HCT116 (cell line): Measurements from ENCODE around the gene MTMR12. TPM values are rescaled to one million over a fixed set of nuclear protein-coding genes. Genes with fewer than 3 reads are reported as not detected.

Experiments
- ATAC-seq: fragments of 200-7000 bp; cut with Tn5 transposase; 2 replicates; pipeline ENCODE4 v1.9.1; 2020; ENCODE audit warnings: mild to moderate bottlenecking, moderate library complexity
- BruUV-seq: library from RNA; stranded (reverse); fragments of 400-500 nt; replicated peaks from 2 replicates; lab custom pipeline; 2021; lab: Mats Ljungman, UMichigan
- CTCF ChIA-PET: fragments of 300-600 bp; sonication (Branson Sonifier 250); formaldehyde crosslinking; loops from one replicate; lab custom pipeline; 2021; ENCODE audit warnings: antibody characterized with exemption; lab: Charles Lee
- POLR2A ChIA-PET: fragments of 300-600, 350-600 bp; sonication (Branson Sonifier 250); formaldehyde crosslinking; loops from one replicate; lab custom pipeline; 2021; ENCODE audit warnings: antibody characterized with exemption; lab: Charles Lee
- RAD21 ChIA-PET, 2 experiments: fragments of 300-600 bp; sonication (Branson Sonifier 250); formaldehyde crosslinking; loops; one replicate each; lab custom pipeline; 2023; ENCODE audit warnings: low total read pairs in 2 of 2; ENCODE audit not compliant: uncharacterized antibody in 2 of 2, unreplicated experiment in 2 of 2, low non-redundant PET in 1 of 2; lab: Charles Lee
- DNase-seq: peaks from one replicate; pipeline ENCODE4 v3.0.0-alpha.2; 2010; ENCODE audit warnings: low read depth, low spot score
- H2AFZ ChIP-seq: fragments of 200-600 bp; shearing (Covaris generic), sonication (generic); 2 replicates; pipeline ENCODE4 v1.6.1; 2017; ENCODE audit warnings: low read depth, mixed run types, mixed read lengths, antibody characterized with exemption, low read length; ENCODE audit not compliant: poor library complexity, severe bottlenecking
- H3K27ac ChIP-seq: 2 replicates; pipeline ENCODE4 v1.5.1; 2012; ENCODE audit warnings: low read depth, low read length
- H3K27me3 ChIP-seq: fragments of 200-600 bp; sonication (generic); 2 replicates; pipeline ENCODE4 v1.6.1; 2016; ENCODE audit warnings: mixed run types, low read length, mixed read lengths; ENCODE audit not compliant: insufficient read depth
- H3K36me3 ChIP-seq, 2 experiments: fragments of 200-500 bp in 1 of 2; fragments of 200-600 bp in 1 of 2; sonication (Bioruptor generic) in 1 of 2; sonication (generic) in 1 of 2; 2 replicates each; pipeline versions ENCODE4 v1.5.1 to v1.6.1; 2014 to 2016; ENCODE audit warnings: low read length in 2 of 2, inconsistent platforms in 1 of 2, mixed read lengths in 1 of 2, mixed run types in 1 of 2; ENCODE audit not compliant: insufficient read depth in 2 of 2, control insufficient read depth in 1 of 2
- H3K4me1 ChIP-seq, 2 experiments: fragments of 200-600 bp in 1 of 2; sonication (generic) in 1 of 2; 2 replicates each; pipeline versions ENCODE4 v1.5.1 to v1.6.1; 2012 to 2017; ENCODE audit warnings: low read length in 2 of 2, inconsistent platforms in 1 of 2, mild to moderate bottlenecking in 1 of 2, mixed read lengths in 1 of 2, mixed run types in 1 of 2, moderate library complexity in 1 of 2; ENCODE audit not compliant: insufficient read depth in 2 of 2, control insufficient read depth in 1 of 2
- H3K4me2 ChIP-seq: fragments of 200-600 bp; sonication (generic); 2 replicates; pipeline ENCODE4 v1.6.1; 2017; ENCODE audit warnings: mixed run types, low read length, mixed read lengths
- H3K4me3 ChIP-seq, 2 experiments: fragments of 200-600 bp in 1 of 2; sonication (generic) in 1 of 2; replicated peaks in 1 of 2; 2 replicates each; pipeline ENCODE4 v1.5.1; 2011 to 2016; ENCODE audit warnings: low read length in 2 of 2, control low read depth in 1 of 2, low read depth in 1 of 2, mild to moderate bottlenecking in 1 of 2, mixed read lengths in 1 of 2, mixed run types in 1 of 2
- H3K79me2 ChIP-seq: fragments of 200-600 bp; sonication (generic); 2 replicates; pipeline ENCODE4 v1.6.1; 2017; ENCODE audit warnings: mild to moderate bottlenecking, mixed run types, low read length, moderate library complexity, mixed read lengths; ENCODE audit not compliant: insufficient read depth
- H3K9ac ChIP-seq: fragments of 200-600 bp; sonication (generic); 2 replicates; pipeline ENCODE4 v1.6.1; 2016; ENCODE audit warnings: low read length, mixed read lengths
- H3K9me2 ChIP-seq: fragments of 200-600 bp; sonication (generic), shearing (Covaris generic); 2 replicates; pipeline ENCODE4 v1.6.1; 2017; ENCODE audit warnings: mixed run types, mild to moderate bottlenecking, moderate library complexity; ENCODE audit not compliant: insufficient read depth
- H3K9me3 ChIP-seq, 2 experiments: fragments of 200-500 bp in 1 of 2; fragments of 200-600 bp in 1 of 2; sonication (Bioruptor generic) in 1 of 2; sonication (generic) in 1 of 2; 2 replicates each; pipeline ENCODE4 v1.6.1; 2014 to 2017; ENCODE audit warnings: low read length in 2 of 2, mixed read lengths in 2 of 2, inconsistent platforms in 1 of 2, low read depth in 1 of 2, mild to moderate bottlenecking in 1 of 2, mixed run types in 1 of 2, moderate library complexity in 1 of 2; ENCODE audit not compliant: control insufficient read depth in 1 of 2, insufficient read depth in 1 of 2
- H4K20me1 ChIP-seq: fragments of 200-600 bp; sonication (generic), shearing (Covaris generic); 2 replicates; pipeline ENCODE4 v1.6.1; 2017; ENCODE audit warnings: mixed run types, mild to moderate bottlenecking, moderate library complexity; ENCODE audit not compliant: insufficient read depth
- CBX3 ChIP-seq: IDR thresholded peaks from 2 replicates; pipeline ENCODE4 v1.6.1; 2012; ENCODE audit warnings: low read depth
- EGR1 ChIP-seq: IDR thresholded peaks from 2 replicates; pipeline ENCODE4 v1.6.1; 2012; ENCODE audit warnings: low read depth
- ELF1 ChIP-seq: IDR thresholded peaks from 2 replicates; pipeline ENCODE4 v1.6.1; 2012; ENCODE audit warnings: low read depth, borderline replicate concordance
- EZH2 ChIP-seq: fragments of 200-600 bp; sonication (generic); IDR thresholded peaks from 2 replicates; pipeline ENCODE4 v1.6.1; 2017; ENCODE audit warnings: antibody characterized with exemption, mixed run types
- EZH2phosphoT487 ChIP-seq: fragments of 200-600 bp; IDR thresholded peaks from 2 replicates; pipeline ENCODE4 v1.6.1; 2018; ENCODE audit warnings: antibody characterized with exemption, borderline replicate concordance
- JUND ChIP-seq: IDR thresholded peaks from 2 replicates; pipeline ENCODE4 v1.6.1; 2012
- RAD21 ChIP-seq: IDR thresholded peaks from 2 replicates; pipeline ENCODE4 v1.6.1; 2012; ENCODE audit warnings: low read depth, mild to moderate bottlenecking
- SIN3A ChIP-seq: IDR thresholded peaks from 2 replicates; pipeline ENCODE4 v1.6.1; 2012; ENCODE audit warnings: low read depth
- SRF ChIP-seq: IDR thresholded peaks from 2 replicates; pipeline ENCODE4 v1.6.1; 2012; ENCODE audit warnings: low read depth
- TCF7L2 ChIP-seq: IDR thresholded peaks from 2 replicates; pipeline ENCODE4 v1.7.0; 2011; ENCODE audit warnings: borderline replicate concordance, inconsistent platforms; ENCODE audit not compliant: insufficient read depth, insufficient read length; ENCODE audit errors: extremely low read depth
- YY1 ChIP-seq: IDR thresholded peaks from 2 replicates; pipeline ENCODE4 v1.6.1; 2011; ENCODE audit warnings: low read length, low read depth, moderate library complexity, mild to moderate bottlenecking; ENCODE audit not compliant: insufficient replicate concordance; ENCODE audit errors: extremely low read depth
- ZFX ChIP-seq: fragments of 450-650 bp; IDR thresholded peaks from 2 replicates; pipeline ENCODE4 v1.6.1; 2017
- ZNF274 ChIP-seq: fragments of 200-500 bp; sonication (Bioruptor generic); IDR thresholded peaks from 2 replicates; pipeline ENCODE4 v1.6.1; 2014; ENCODE audit warnings: mild to moderate bottlenecking, low read depth, low read length, inconsistent platforms
- intact Hi-C: fragments of 100-400 bp; cut with micrococcal nuclease; formaldehyde crosslinking; loops from 2 replicates; pipeline ENCODE4 v1.10.0; 2022
- total RNA-seq: library from RNA; stranded (reverse); gene quantifications from one replicate; pipeline ENCODE4 v1.2.1, GENCODE V29; 2021; ENCODE audit not compliant: unreplicated experiment
- TF ChIP-seq, protein P1 (sequence below): IDR thresholded peaks from 2 replicates; pipeline ENCODE4 v1.6.1; 2011; ENCODE audit warnings: mild to moderate bottlenecking, low read length, moderate library complexity; ENCODE audit not compliant: insufficient replicate concordance; ENCODE audit errors: extremely low read depth
- TF ChIP-seq, protein P2 (sequence below): IDR thresholded peaks from 2 replicates; pipeline ENCODE4 v1.6.1; 2012
- TF ChIP-seq, protein P3 (sequence below): IDR thresholded peaks from 2 replicates; pipeline ENCODE4 v1.6.1; 2012
- TF ChIP-seq, protein P4 (sequence below), 3 experiments: fragments of 200-600 bp in 1 of 3; sonication (generic) in 1 of 3; IDR thresholded peaks in 2 of 3; conservative IDR thresholded peaks in 1 of 3; 2 replicates each; pipeline ENCODE4 v1.5.1; 2012 to 2017; ENCODE audit warnings: low read depth in 2 of 3, low read length in 2 of 3, antibody characterized with exemption in 1 of 3, borderline replicate concordance in 1 of 3, control low read depth in 1 of 3, mild to moderate bottlenecking in 1 of 3, mixed read lengths in 1 of 3, mixed run types in 1 of 3, moderate library complexity in 1 of 3; ENCODE audit not compliant: insufficient read depth in 1 of 3

Gene MTMR12
- total RNA-seq, 1 experiment from 2014 or later: 27.3 TPM

DNA sequence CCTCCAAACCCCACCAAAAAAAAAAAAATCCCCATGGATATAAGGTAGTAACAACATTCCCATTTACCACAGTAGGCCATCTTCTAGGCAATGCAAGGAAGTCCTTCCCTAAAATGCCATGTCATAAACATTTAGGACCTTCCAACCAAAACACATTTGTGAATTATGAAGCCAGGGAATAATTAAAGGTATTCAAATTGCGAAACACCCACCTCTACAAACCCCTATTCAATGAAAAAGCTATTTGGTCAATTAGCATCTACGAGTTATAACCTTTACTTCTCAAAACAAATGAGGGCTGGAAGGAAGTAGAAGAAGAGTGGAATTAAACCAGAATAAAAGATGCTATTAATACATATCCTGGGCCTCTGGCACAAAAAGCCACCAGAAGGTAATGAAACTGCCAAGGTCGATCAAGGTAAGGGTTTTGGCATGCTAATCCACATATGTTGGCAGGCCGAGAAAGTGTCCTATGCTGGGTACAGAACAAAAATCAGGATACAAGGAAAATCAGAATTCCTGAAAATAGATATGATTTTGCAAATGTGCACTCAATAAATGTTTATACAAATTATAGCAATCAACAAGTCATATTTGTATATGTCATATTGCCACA lies 47.7 kb downstream of the MTMR12 start:
- DNase-seq (no peak), ATAC-seq (no peak)
- H3K27ac ChIP-seq: no peak overlapping the region
- no peaks in the 10 kb centered on the region for H3K9me3 ChIP-seq
- no peaks in the 10 kb centered on the region for H3K9me2 ChIP-seq
- H3K4me1 ChIP-seq: peaks cover 0 to 4% of the 10 kb centered on the region in 2 experiments; a peak in 1 of 4 replicates
- no peaks in the 10 kb centered on the region for H4K20me1 ChIP-seq
- H3K9ac ChIP-seq: no peak overlapping the region
- intact Hi-C loops: no loop called here
- no TSS peak for BruUV-seq
- CTCF ChIA-PET: no interaction called here
- H3K36me3 ChIP-seq: peaks cover 8 to 15% of the 10 kb centered on the region in 2 experiments
- RAD21 ChIA-PET: no interaction called here
- no peak overlapping the region for H3K4me3 ChIP-seq
- H3K27me3 ChIP-seq: no peaks in the 10 kb centered on the region
- TF ChIP-seq ZNF274 (no peak), CBX3 (no peak), SRF (no peak), JUND (no peak), ELF1 (no peak), SIN3A (no peak), EZH2phosphoT487 (no peak), EZH2 (no peak), YY1 (no peak), RAD21 (no peak), TCF7L2 (no peak), ZFX (no peak), EGR1 (no peak)
- TF ChIP-seq, protein P1, sequence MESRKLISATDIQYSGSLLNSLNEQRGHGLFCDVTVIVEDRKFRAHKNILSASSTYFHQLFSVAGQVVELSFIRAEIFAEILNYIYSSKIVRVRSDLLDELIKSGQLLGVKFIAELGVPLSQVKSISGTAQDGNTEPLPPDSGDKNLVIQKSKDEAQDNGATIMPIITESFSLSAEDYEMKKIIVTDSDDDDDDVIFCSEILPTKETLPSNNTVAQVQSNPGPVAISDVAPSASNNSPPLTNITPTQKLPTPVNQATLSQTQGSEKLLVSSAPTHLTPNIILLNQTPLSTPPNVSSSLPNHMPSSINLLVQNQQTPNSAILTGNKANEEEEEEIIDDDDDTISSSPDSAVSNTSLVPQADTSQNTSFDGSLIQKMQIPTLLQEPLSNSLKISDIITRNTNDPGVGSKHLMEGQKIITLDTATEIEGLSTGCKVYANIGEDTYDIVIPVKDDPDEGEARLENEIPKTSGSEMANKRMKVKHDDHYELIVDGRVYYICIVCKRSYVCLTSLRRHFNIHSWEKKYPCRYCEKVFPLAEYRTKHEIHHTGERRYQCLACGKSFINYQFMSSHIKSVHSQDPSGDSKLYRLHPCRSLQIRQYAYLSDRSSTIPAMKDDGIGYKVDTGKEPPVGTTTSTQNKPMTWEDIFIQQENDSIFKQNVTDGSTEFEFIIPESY: no peak
- TF ChIP-seq, protein P2, sequence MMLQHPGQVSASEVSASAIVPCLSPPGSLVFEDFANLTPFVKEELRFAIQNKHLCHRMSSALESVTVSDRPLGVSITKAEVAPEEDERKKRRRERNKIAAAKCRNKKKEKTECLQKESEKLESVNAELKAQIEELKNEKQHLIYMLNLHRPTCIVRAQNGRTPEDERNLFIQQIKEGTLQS: no peak
- TF ChIP-seq, protein P3, sequence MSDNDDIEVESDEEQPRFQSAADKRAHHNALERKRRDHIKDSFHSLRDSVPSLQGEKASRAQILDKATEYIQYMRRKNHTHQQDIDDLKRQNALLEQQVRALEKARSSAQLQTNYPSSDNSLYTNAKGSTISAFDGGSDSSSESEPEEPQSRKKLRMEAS: no peak
- TF ChIP-seq, protein P4, sequence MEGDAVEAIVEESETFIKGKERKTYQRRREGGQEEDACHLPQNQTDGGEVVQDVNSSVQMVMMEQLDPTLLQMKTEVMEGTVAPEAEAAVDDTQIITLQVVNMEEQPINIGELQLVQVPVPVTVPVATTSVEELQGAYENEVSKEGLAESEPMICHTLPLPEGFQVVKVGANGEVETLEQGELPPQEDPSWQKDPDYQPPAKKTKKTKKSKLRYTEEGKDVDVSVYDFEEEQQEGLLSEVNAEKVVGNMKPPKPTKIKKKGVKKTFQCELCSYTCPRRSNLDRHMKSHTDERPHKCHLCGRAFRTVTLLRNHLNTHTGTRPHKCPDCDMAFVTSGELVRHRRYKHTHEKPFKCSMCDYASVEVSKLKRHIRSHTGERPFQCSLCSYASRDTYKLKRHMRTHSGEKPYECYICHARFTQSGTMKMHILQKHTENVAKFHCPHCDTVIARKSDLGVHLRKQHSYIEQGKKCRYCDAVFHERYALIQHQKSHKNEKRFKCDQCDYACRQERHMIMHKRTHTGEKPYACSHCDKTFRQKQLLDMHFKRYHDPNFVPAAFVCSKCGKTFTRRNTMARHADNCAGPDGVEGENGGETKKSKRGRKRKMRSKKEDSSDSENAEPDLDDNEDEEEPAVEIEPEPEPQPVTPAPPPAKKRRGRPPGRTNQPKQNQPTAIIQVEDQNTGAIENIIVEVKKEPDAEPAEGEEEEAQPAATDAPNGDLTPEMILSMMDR (IDR thresholded peaks at IDR 0.05 in 2 of 3, conservative IDR thresholded peaks at IDR 0.05 in 1 of 3; ENCODE audit: borderline replicate concordance in 1 of 3, insufficient read depth in 1 of 3, low read depth in 2 of 3, low read length in 2 of 3): no peak
- H2AFZ ChIP-seq: no peak overlapping the region
- H3K79me2 ChIP-seq: no peaks in the 10 kb centered on the region
- no peak overlapping the region for H3K4me2 ChIP-seq
- POLR2A ChIA-PET: no interaction called here
